Astrocyte (in vitro differentiated cells and primary cell): ENCODE measurements around the gene MTCH1.

Source experiments
- CTCF ChIP-seq: IDR thresholded peaks from 2 replicates; pipeline ENCODE4 v1.5.1; 2011; ENCODE audit warnings: low read depth, mild to moderate bottlenecking, inconsistent platforms, low read length, moderate library complexity; ENCODE audit not compliant: insufficient read depth
- EZH2 ChIP-seq: IDR thresholded peaks from 2 replicates; pipeline ENCODE4 v1.6.1; 2012; ENCODE audit warnings: mild to moderate bottlenecking, low read length, inconsistent platforms; ENCODE audit not compliant: insufficient read depth

GRCh38 chr6:36924778-36925374, 61.1 kb downstream of the MTCH1 start:
- TF ChIP-seq CTCF, result no peak
- TF ChIP-seq EZH2, result no peak
